H9 (cell line): ENCODE results near the gene DCDC1. TPM values are rescaled to one million over a fixed set of nuclear protein-coding genes. Genes with fewer than 3 reads are reported as not detected.

Experiments
- DNase-seq: peaks from one replicate; pipeline ENCODE4 v3.0.0-alpha.2; 2017
- H2AFZ ChIP-seq: one replicate; pipeline ENCODE4 v1.6.1; 2013; ENCODE audit warnings: mild to moderate bottlenecking, low read length, control low read depth, moderate library complexity
- H2AK5ac ChIP-seq: 2 replicates; pipeline ENCODE4 v1.6.1; 2013; ENCODE audit warnings: low read length, control low read depth, mixed read lengths; ENCODE audit not compliant: insufficient read length
- H2BK120ac ChIP-seq: one replicate; pipeline ENCODE4 v1.6.1; 2013; ENCODE audit warnings: low read depth, mild to moderate bottlenecking, low read length, control low read depth, inconsistent platforms; ENCODE audit not compliant: poor library complexity, severe bottlenecking
- H2BK12ac ChIP-seq: 2 replicates; pipeline ENCODE4 v1.6.1; 2013; ENCODE audit warnings: low read length, control low read depth, mixed read lengths, low read depth; ENCODE audit not compliant: insufficient read length
- H2BK15ac ChIP-seq: 2 replicates; pipeline ENCODE4 v1.6.1; 2013; ENCODE audit warnings: low read depth, low read length, control low read depth
- H2BK20ac ChIP-seq: one replicate; pipeline ENCODE4 v1.6.1; 2013; ENCODE audit warnings: low read depth, mild to moderate bottlenecking, low read length, control low read depth, inconsistent platforms; ENCODE audit not compliant: poor library complexity, severe bottlenecking
- H2BK5ac ChIP-seq: 2 replicates; pipeline ENCODE4 v1.6.1; 2013; ENCODE audit warnings: low read length, control low read depth, mixed read lengths; ENCODE audit not compliant: insufficient read length
- H3K14ac ChIP-seq: 2 replicates; pipeline ENCODE4 v1.6.1; 2013; ENCODE audit warnings: low read length, control low read depth; ENCODE audit not compliant: insufficient read depth
- H3K18ac ChIP-seq: 2 replicates; pipeline ENCODE4 v1.6.1; 2013; ENCODE audit warnings: low read depth, mild to moderate bottlenecking, mixed read lengths, low read length, control low read depth; ENCODE audit not compliant: insufficient read length
- H3K23ac ChIP-seq: 2 replicates; pipeline ENCODE4 v1.6.1; 2013; ENCODE audit warnings: low read length, control low read depth, mixed read lengths, low read depth; ENCODE audit not compliant: insufficient read length
- H3K23me2 ChIP-seq: 2 replicates; pipeline ENCODE4 v1.6.1; 2013; ENCODE audit warnings: low read depth, mild to moderate bottlenecking, mixed read lengths, low read length, control low read depth; ENCODE audit not compliant: insufficient read length, poor library complexity, severe bottlenecking
- H3K27ac ChIP-seq: 2 replicates; pipeline ENCODE4 v1.5.1; 2013; ENCODE audit warnings: low read length, control low read depth, mixed read lengths, low read depth; ENCODE audit not compliant: insufficient read length
- H3K27me3 ChIP-seq: 2 replicates; pipeline ENCODE4 v1.6.1; 2013; ENCODE audit warnings: low read length, control low read depth, inconsistent platforms; ENCODE audit not compliant: insufficient read depth
- H3K4ac ChIP-seq: 2 replicates; pipeline ENCODE4 v1.6.1; 2013; ENCODE audit warnings: low read depth, mild to moderate bottlenecking, control low read depth, inconsistent platforms, low read length, moderate library complexity
- H3K4me1 ChIP-seq: 2 replicates; pipeline ENCODE4 v1.6.1; 2013; ENCODE audit warnings: low read length, control low read depth, inconsistent platforms; ENCODE audit not compliant: insufficient read depth
- H3K4me2 ChIP-seq: 2 replicates; pipeline ENCODE4 v1.6.1; 2013; ENCODE audit warnings: low read length, control low read depth, mixed read lengths; ENCODE audit not compliant: insufficient read length, insufficient read depth
- H3K56ac ChIP-seq: 2 replicates; pipeline ENCODE4 v1.6.1; 2013; ENCODE audit warnings: low read depth, mild to moderate bottlenecking, mixed read lengths, low read length, control low read depth; ENCODE audit not compliant: insufficient read length
- H3K79me1 ChIP-seq: 2 replicates; pipeline ENCODE4 v1.6.1; 2013; ENCODE audit warnings: low read depth, mild to moderate bottlenecking, moderate library complexity, low read length, control low read depth, inconsistent platforms; ENCODE audit not compliant: insufficient read depth, poor library complexity, severe bottlenecking
- H3K79me2 ChIP-seq: 2 replicates; pipeline ENCODE4 v1.6.1; 2013; ENCODE audit warnings: low read length, control low read depth, inconsistent platforms; ENCODE audit not compliant: insufficient read depth
- H3K9ac ChIP-seq: 2 replicates; pipeline ENCODE4 v1.6.1; 2013; ENCODE audit warnings: low read length, control low read depth, mixed read lengths; ENCODE audit not compliant: insufficient read length; ENCODE audit errors: extremely low read depth
- H3K9me3 ChIP-seq: one replicate; pipeline ENCODE4 v1.6.1; 2013; ENCODE audit warnings: low read depth, low read length, inconsistent platforms; ENCODE audit not compliant: control insufficient read depth
- H3T11ph ChIP-seq: one replicate; pipeline ENCODE4 v1.6.1; 2013; ENCODE audit warnings: mild to moderate bottlenecking, low read length, control low read depth, inconsistent platforms
- H4K20me1 ChIP-seq: one replicate; pipeline ENCODE4 v1.6.1; 2013; ENCODE audit not compliant: control insufficient read depth, insufficient read length, insufficient read depth
- H4K5ac ChIP-seq: 2 replicates; pipeline ENCODE4 v1.6.1; 2013; ENCODE audit warnings: low read depth, mild to moderate bottlenecking, mixed read lengths, low read length, control low read depth; ENCODE audit not compliant: insufficient read length
- H4K8ac ChIP-seq: replicated peaks from 2 replicates; pipeline ENCODE4 v1.6.1; 2013; ENCODE audit warnings: low read length, control low read depth, mixed read lengths, low read depth; ENCODE audit not compliant: insufficient read length
- H4K91ac ChIP-seq: 2 replicates; pipeline ENCODE4 v1.6.1; 2013; ENCODE audit warnings: low read depth, mild to moderate bottlenecking, moderate library complexity, mixed read lengths, low read length, control low read depth; ENCODE audit not compliant: insufficient read length
- H3K27ac Mint-ChIP-seq, 3 experiments: 2 replicates in 2 of 3; 3 replicates in 1 of 3; pipeline ENCODE4 v1.8.0; 2020 to 2021; ENCODE audit warnings: mixed read lengths in 3 of 3, mild to moderate bottlenecking in 1 of 3, moderate library complexity in 1 of 3
- H3K27me3 Mint-ChIP-seq: 2 replicates; pipeline ENCODE4 v1.8.0; 2021; ENCODE audit warnings: low read depth, mild to moderate bottlenecking, moderate library complexity, mixed read lengths
- H3K36me3 Mint-ChIP-seq, 3 experiments: 2 replicates in 2 of 3; 3 replicates in 1 of 3; pipeline ENCODE4 v1.8.0; 2020 to 2021; ENCODE audit warnings: low read depth in 3 of 3, mixed read lengths in 3 of 3; ENCODE audit not compliant: insufficient read depth in 1 of 3
- H3K4me1 Mint-ChIP-seq, 2 experiments: 2 replicates each; pipeline ENCODE4 v1.8.0; 2020; ENCODE audit warnings: mixed read lengths in 2 of 2
- H3K4me3 Mint-ChIP-seq, 2 experiments: 2 replicates in 1 of 2; 3 replicates in 1 of 2; pipeline ENCODE4 v1.8.0; 2020 to 2021; ENCODE audit warnings: mild to moderate bottlenecking in 2 of 2, mixed read lengths in 2 of 2, moderate library complexity in 1 of 2
- H3K9me3 Mint-ChIP-seq, 2 experiments: 2 replicates in 1 of 2; 3 replicates in 1 of 2; pipeline ENCODE4 v1.8.0; 2020; ENCODE audit warnings: mild to moderate bottlenecking in 2 of 2, mixed read lengths in 2 of 2, moderate library complexity in 1 of 2
- CTCF ChIP-seq: fragments of 200-600 bp; sonication (generic); conservative IDR thresholded peaks from 3 replicates; pipeline ENCODE4 v1.8.0; 2021; ENCODE audit warnings: antibody characterized with exemption, mild to moderate bottlenecking
- WGBS: extraction: QIAGEN DNeasy Blood & Tissue Kit; methylation state at CpG from one replicate; pipeline ENCODE4 v1.1.7; 2013; ENCODE audit warnings: missing lambda C conversion rate, low lambda C conversion rate, mixed read lengths; ENCODE audit not compliant: insufficient read length; ENCODE audit errors: extremely low coverage; 5-methylcytosine and 5-hydroxymethylcytosine counted together
- total RNA-seq: library from RNA; stranded (reverse); gene quantifications from 2 replicates; pipeline ENCODE4 v1.2.1, GENCODE V29; 2021

The DCDC1 gene
- total RNA-seq, 1 experiment from 2014 or later = 0.09 TPM

GRCh38 chr11:30825723-30826122, 543.8 kb downstream of the DCDC1 start:
- Mint-ChIP-seq H3K36me3 (no peaks in the 10 kb centered on the region; a peak in 1 of 7 replicates), H3K27ac (no peak overlapping the region; a peak in 1 of 7 replicates), H3K27me3 (peaks cover 4% of the 10 kb centered on the region), H3K9me3 (no peaks in the 10 kb centered on the region), H3K4me1 (peaks cover 1 to 6% of the 10 kb centered on the region in 2 experiments), H3K4me3 (no peak overlapping the region)
- Histone ChIP-seq H3T11ph (no peak overlapping the region), H2BK20ac (no peak overlapping the region), H3K23me2 (no peaks in the 10 kb centered on the region), H3K56ac (no peak overlapping the region), H4K91ac (no peak overlapping the region), H4K20me1 (no peaks in the 10 kb centered on the region), H3K4me1 (no peaks in the 10 kb centered on the region), H3K27me3 (no peaks in the 10 kb centered on the region; the same call in 1 of the 2 replicates), H2BK120ac (no peak overlapping the region), H3K4ac (no peak overlapping the region), H2BK5ac (no peak overlapping the region), H3K23ac (no peak overlapping the region), H4K8ac (no peak overlapping the region), H3K79me1 (no peaks in the 10 kb centered on the region), H4K5ac (no peak overlapping the region), H2AFZ (no peak overlapping the region), H3K14ac (no peak overlapping the region), H3K4me2 (no peak overlapping the region), H3K9me3 (no peaks in the 10 kb centered on the region), H3K9ac (no peak overlapping the region), H3K18ac (no peak overlapping the region), H2BK15ac (no peak overlapping the region), H3K79me2 (no peaks in the 10 kb centered on the region), H3K27ac (no peak overlapping the region), H2BK12ac (no peak overlapping the region), H2AK5ac (no peak overlapping the region)
- no peak for TF ChIP-seq CTCF
- WGBS = no CpG with 5 or more reads among the region's 3 CpGs
- DNase-seq = no peak
